Astrocyte (in vitro differentiated cells and primary cell): Measurements from ENCODE around the gene PHC2.

Source experiments
- CTCF ChIP-seq: IDR thresholded peaks from 2 replicates; pipeline ENCODE4 v1.5.1; 2011; ENCODE audit warnings: low read depth, mild to moderate bottlenecking, inconsistent platforms, low read length, moderate library complexity; ENCODE audit not compliant: insufficient read depth
- EZH2 ChIP-seq: IDR thresholded peaks from 2 replicates; pipeline ENCODE4 v1.6.1; 2012; ENCODE audit warnings: mild to moderate bottlenecking, low read length, inconsistent platforms; ENCODE audit not compliant: insufficient read depth

GRCh38 chr1:33358795-33359503 lies 71.9 kb downstream of the PHC2 start:
- TF ChIP-seq CTCF (no peak), EZH2 (no peak)
